ENCODE measurements around the gene MAGEA4. TPM values are rescaled to one million over a fixed set of nuclear protein-coding genes. Genes with fewer than 3 reads are reported as not detected.

Gene MAGEA4
- total RNA-seq, 1 experiment from 2014 or later: not detected

GRCh38 chrX:151919610-151920009 is 6.9 kb downstream of the MAGEA4 start:
- Histone ChIP-seq H3K9me2 (ENCODE audit: insufficient read depth) (no peaks in the 10 kb centered on the region), H3K27me3 (ENCODE audit: insufficient read depth, low read depth) (no peaks in the 10 kb centered on the region), H4K20me1 (ENCODE audit: insufficient read depth) (peaks cover 17% of the 10 kb centered on the region; the same call in 1 of the 2 replicates), H3K4me2 (peak overlapping the region; percentile 84), H3K4me3 (peak overlapping the region; percentile 70), H3K27ac (peak overlapping the region; percentile 84), H2AFZ (no peak overlapping the region), H3K9me3 (ENCODE audit: insufficient read depth, low read depth) (no peaks in the 10 kb centered on the region), H3K79me2 (ENCODE audit: low read depth) (peaks cover 32% of the 10 kb centered on the region), H3K4me1 (replicated peaks; ENCODE audit: insufficient read depth) (no peaks in the 10 kb centered on the region), H3K36me3 (ENCODE audit: low read depth) (0 out of 2 replicates have a peak, but pooled peaks cover 2% of the 10 kb centered on the region), H3F3A (ENCODE audit: insufficient read depth, low read depth) (peaks cover 4% of the 10 kb centered on the region)
- TF ChIP-seq CTCF (conservative IDR thresholded peaks at IDR 0.05) (no peak), EZH2 (IDR thresholded peaks at IDR 0.05; ENCODE audit: low read depth) (no peak)
- ChIA-PET POLR2A (ENCODE audit: unreplicated experiment) (no interaction called here), CTCF (no interaction called here)
- intact Hi-C loops (cut with micrococcal nuclease; ENCODE audit: unreplicated experiment): no loop called here
- BruUV-seq (replicated peaks): no TSS peak
- no peak for DNase-seq

DNA sequence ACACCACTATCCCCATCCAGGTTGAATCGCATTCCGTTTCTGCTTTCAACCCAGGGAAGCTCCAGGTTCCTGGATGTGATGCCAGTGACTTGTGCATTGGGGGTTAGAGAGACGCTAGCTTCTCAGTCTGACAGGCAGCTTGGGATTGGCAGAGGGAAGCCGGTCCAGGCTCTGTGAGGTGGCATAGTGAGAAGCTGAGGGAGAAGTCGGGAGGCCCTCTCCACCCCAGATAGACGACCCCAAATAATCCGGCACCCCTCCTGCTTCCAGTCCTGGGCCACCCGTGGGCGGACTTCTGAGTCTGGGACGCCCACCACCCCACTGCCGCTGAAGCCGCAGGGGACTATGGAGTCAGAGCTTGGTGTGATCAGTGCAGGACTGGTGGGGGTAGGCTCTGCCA is 7.4 kb downstream of the MAGEA4 start:
- 0 out of 2 replicates have a peak, but pooled peaks cover 5% of the 10 kb centered on the region for H3K36me3 ChIP-seq (ENCODE audit: low read depth)
- no peaks in the 10 kb centered on the region for H3K9me2 ChIP-seq (ENCODE audit: insufficient read depth)
- H4K20me1 ChIP-seq (ENCODE audit: insufficient read depth): peaks cover 18% of the 10 kb centered on the region; the same call in 1 of the 2 replicates
- peak overlapping the region; percentile 84 for H3K4me2 ChIP-seq
- no peak overlapping the region for H2AFZ ChIP-seq
- ChIA-PET POLR2A (ENCODE audit: unreplicated experiment) (no interaction called here), CTCF (no interaction called here)
- TF ChIP-seq CTCF (conservative IDR thresholded peaks at IDR 0.05) (no peak), EZH2 (IDR thresholded peaks at IDR 0.05; ENCODE audit: low read depth) (no peak)
- H3K4me1 ChIP-seq (replicated peaks; ENCODE audit: insufficient read depth): no peaks in the 10 kb centered on the region
- no peaks in the 10 kb centered on the region for H3K27me3 ChIP-seq (ENCODE audit: insufficient read depth, low read depth)
- DNase-seq: no peak
- peak overlapping the region; percentile 84 for H3K27ac ChIP-seq
- H3K9me3 ChIP-seq (ENCODE audit: insufficient read depth, low read depth): no peaks in the 10 kb centered on the region
- intact Hi-C loops (cut with micrococcal nuclease; ENCODE audit: unreplicated experiment): no loop called here
- H3K79me2 ChIP-seq (ENCODE audit: low read depth): peaks cover 32% of the 10 kb centered on the region
- BruUV-seq (replicated peaks): no TSS peak
- peaks cover 9% of the 10 kb centered on the region for H3F3A ChIP-seq (ENCODE audit: insufficient read depth, low read depth)
- peak overlapping the region; percentile 70 for H3K4me3 ChIP-seq

DNA sequence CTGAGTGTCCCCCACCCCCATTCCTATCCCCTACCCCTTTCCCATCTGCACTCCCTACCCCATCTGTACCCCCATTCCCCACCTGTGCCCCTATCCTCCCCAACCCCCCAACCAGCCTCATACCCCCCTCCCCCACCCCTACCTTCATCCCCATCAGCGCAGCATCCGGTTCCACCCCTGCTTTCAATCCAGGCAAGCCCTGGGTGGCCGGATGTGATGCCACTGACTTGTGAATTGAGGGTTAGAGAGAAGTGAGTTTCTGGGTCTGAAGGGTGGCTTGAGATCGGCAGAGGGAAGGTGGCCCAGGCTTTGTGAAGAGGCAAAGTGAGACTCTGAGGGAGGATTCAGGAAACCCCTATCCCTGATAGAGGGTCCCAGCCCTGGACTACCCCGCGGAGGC is 7.8 kb downstream of the MAGEA4 start:
- Histone ChIP-seq H4K20me1 (ENCODE audit: insufficient read depth) (peaks cover 18% of the 10 kb centered on the region; the same call in 1 of the 2 replicates), H3K27ac (no peak overlapping the region; the same call in 1 of the 2 replicates), H2AFZ (no peak overlapping the region), H3K4me3 (peak overlapping the region; percentile 70; the same call in 1 of the 2 replicates), H3K79me2 (ENCODE audit: low read depth) (peaks cover 32% of the 10 kb centered on the region), H3K36me3 (ENCODE audit: low read depth) (0 out of 2 replicates have a peak, but pooled peaks cover 5% of the 10 kb centered on the region), H3K4me1 (replicated peaks; ENCODE audit: insufficient read depth) (no peaks in the 10 kb centered on the region), H3K9me2 (ENCODE audit: insufficient read depth) (no peaks in the 10 kb centered on the region), H3K9me3 (ENCODE audit: insufficient read depth, low read depth) (no peaks in the 10 kb centered on the region), H3F3A (ENCODE audit: insufficient read depth, low read depth) (peaks cover 13% of the 10 kb centered on the region), H3K27me3 (ENCODE audit: insufficient read depth, low read depth) (no peaks in the 10 kb centered on the region), H3K4me2 (peak overlapping the region; percentile 84)
- ChIA-PET CTCF (no interaction called here), POLR2A (ENCODE audit: unreplicated experiment) (no interaction called here)
- TF ChIP-seq EZH2 (IDR thresholded peaks at IDR 0.05; ENCODE audit: low read depth) (no peak), CTCF (conservative IDR thresholded peaks at IDR 0.05) (no peak)
- DNase-seq: no peak
- BruUV-seq (replicated peaks): no TSS peak
- intact Hi-C loops (cut with micrococcal nuclease; ENCODE audit: unreplicated experiment): no loop called here
